Sigmoid colon (tissue), 4 donors: ENCODE data around the gene C8G.

Experiments
- CTCF ChIP-seq, 4 experiments: fragments of 450-650 bp in 3 of 4; fragments of 200-600 bp in 1 of 4; IDR thresholded peaks; one replicate each; pipeline ENCODE4 v1.5.1; 2016 to 2019; ENCODE audit warnings: antibody characterized with exemption in 4 of 4, mild to moderate bottlenecking in 3 of 4, moderate library complexity in 2 of 4
- EP300 ChIP-seq, 4 donors: sonication (generic); formaldehyde crosslinking; IDR thresholded peaks; one replicate each; pipeline ENCODE4 v1.6.1; 2017; ENCODE audit warnings: antibody characterized with exemption in 4 of 4
- POLR2A ChIP-seq, 2 donors: fragments of 450-650 bp; IDR thresholded peaks; one replicate each; pipeline ENCODE4 v1.6.1; 2016; ENCODE audit warnings: antibody characterized with exemption in 2 of 2, mild to moderate bottlenecking in 2 of 2, moderate library complexity in 2 of 2

- TF ChIP-seq CTCF (IDR thresholded peaks at IDR 0.05) (no peak), POLR2A (IDR thresholded peaks at IDR 0.05) (no peak), EP300 (IDR thresholded peaks at IDR 0.05) (no peak)
These were observed 25.0 kb upstream of the C8G start for GRCh38 chr9:136920069-136920468.
